H1 (cell line): ENCODE measurements around the gene CMSS1.

Experiments
- CBX5 ChIP-seq: fragments of 300-800, 300-1000 bp; sonication (generic); IDR thresholded peaks from 2 replicates; pipeline ENCODE4 v1.7.1; 2016; ENCODE audit warnings: antibody characterized with exemption, low read length, low read depth
- CBX8 ChIP-seq: fragments of 300-800, 300-1000 bp; sonication (generic); IDR thresholded peaks from 2 replicates; pipeline ENCODE4 v1.7.1; 2016; ENCODE audit warnings: low read depth, low read length, borderline replicate concordance
- EGR1 ChIP-seq: IDR thresholded peaks from 2 replicates; pipeline ENCODE4 v1.6.1; 2011; ENCODE audit warnings: low read depth, low read length, borderline replicate concordance
- EZH2 ChIP-seq: fragments of 200-600 bp; sonication (generic); IDR thresholded peaks from 2 replicates; pipeline ENCODE4 v1.7.1; 2012; ENCODE audit warnings: low read depth, mild to moderate bottlenecking, moderate library complexity, low read length, inconsistent platforms; ENCODE audit not compliant: severe bottlenecking
- FOSL1 ChIP-seq: IDR thresholded peaks from 2 replicates; pipeline ENCODE4 v1.6.1; 2011; ENCODE audit warnings: mild to moderate bottlenecking, low read depth, low read length, moderate library complexity; ENCODE audit not compliant: insufficient read depth
- HDAC2 ChIP-seq, 2 experiments: fragments of 300-600 bp in 1 of 2; sonication (generic) in 1 of 2; IDR thresholded peaks; 2 replicates each; pipeline ENCODE4 v1.6.1; 2011 to 2012; ENCODE audit warnings: low read depth in 2 of 2, low read length in 2 of 2, mild to moderate bottlenecking in 2 of 2, moderate library complexity in 2 of 2, borderline replicate concordance in 1 of 2, inconsistent platforms in 1 of 2
- JUN ChIP-seq: IDR thresholded peaks from 2 replicates; pipeline ENCODE4 v1.6.1; 2011; ENCODE audit warnings: low read depth, mild to moderate bottlenecking, improper control_type of control experiment, low read length
- KDM1A ChIP-seq: fragments of 200-600, 300-600 bp; sonication (generic); IDR thresholded peaks from 2 replicates; pipeline ENCODE4 v1.7.1; 2016; ENCODE audit warnings: mild to moderate bottlenecking, low read length, borderline replicate concordance
- POLR2AphosphoS5 ChIP-seq: IDR thresholded peaks from 2 replicates; pipeline ENCODE4 v1.6.1; 2011; ENCODE audit warnings: low read depth, low read length
- RAD21 ChIP-seq, 2 experiments: IDR thresholded peaks in 1 of 2; conservative IDR thresholded peaks in 1 of 2; 2 replicates each; pipeline ENCODE4 v1.6.1; 2011; ENCODE audit warnings: low read depth in 2 of 2, low read length in 2 of 2, improper control_type of control experiment in 1 of 2, inconsistent platforms in 1 of 2, mild to moderate bottlenecking in 1 of 2, moderate library complexity in 1 of 2
- SP2 ChIP-seq: IDR thresholded peaks from 2 replicates; pipeline ENCODE4 v1.6.1; 2012; ENCODE audit warnings: mild to moderate bottlenecking, low read length, inconsistent platforms
- SUZ12 ChIP-seq: fragments of 200-600 bp; sonication (generic); IDR thresholded peaks from 2 replicates; pipeline ENCODE4 v1.6.1; 2012; ENCODE audit warnings: mild to moderate bottlenecking, inconsistent platforms, low read length, moderate library complexity, mixed read lengths
- TF ChIP-seq, protein P1 (sequence below), 3 experiments: IDR thresholded peaks; 1 replicate in 2 of 3; 2 replicates in 1 of 3; pipeline versions ENCODE4 v1.5.1 to v1.6.1; 2011; ENCODE audit warnings: low read length in 3 of 3, mild to moderate bottlenecking in 3 of 3, inconsistent platforms in 2 of 3, low read depth in 1 of 3, moderate library complexity in 1 of 3; ENCODE audit not compliant: insufficient read depth in 1 of 3; ENCODE audit errors: control extremely low read depth in 1 of 3

DNA sequence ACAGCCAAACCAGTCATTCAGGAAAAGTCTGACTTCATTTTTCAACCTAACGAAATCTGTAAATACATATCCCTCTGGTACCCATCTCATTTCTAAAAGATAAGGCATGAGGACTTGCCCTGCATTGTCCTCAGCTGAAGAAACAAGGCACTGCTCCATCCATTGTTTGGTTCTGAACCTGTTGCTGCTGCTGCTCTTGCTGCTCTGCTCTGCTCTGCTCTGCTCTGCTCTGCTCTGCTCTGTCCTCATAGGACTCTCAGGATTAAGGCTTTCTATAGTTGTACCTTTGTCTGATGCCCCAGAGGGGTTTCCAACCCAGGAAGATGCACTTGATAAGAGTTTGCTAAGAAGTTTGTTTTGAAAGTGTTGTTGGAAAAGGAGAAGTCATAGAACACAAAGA lies 38.2 kb downstream of the CMSS1 start:
- TF ChIP-seq SUZ12 (no peak), POLR2AphosphoS5 (no peak), RAD21 (IDR thresholded peaks at IDR 0.05 in 1 of 2, conservative IDR thresholded peaks at IDR 0.05 in 1 of 2; ENCODE audit: low read depth in 2 of 2, low read length in 2 of 2) (no peak), EZH2 (no peak), EGR1 (no peak), CBX8 (no peak), KDM1A (no peak), HDAC2 (IDR thresholded peaks at IDR 0.05; ENCODE audit: borderline replicate concordance in 1 of 2, low read depth in 2 of 2, low read length in 2 of 2) (no peak), SP2 (no peak), FOSL1 (no peak), CBX5 (no peak), JUN (no peak)
- TF ChIP-seq, protein P1, sequence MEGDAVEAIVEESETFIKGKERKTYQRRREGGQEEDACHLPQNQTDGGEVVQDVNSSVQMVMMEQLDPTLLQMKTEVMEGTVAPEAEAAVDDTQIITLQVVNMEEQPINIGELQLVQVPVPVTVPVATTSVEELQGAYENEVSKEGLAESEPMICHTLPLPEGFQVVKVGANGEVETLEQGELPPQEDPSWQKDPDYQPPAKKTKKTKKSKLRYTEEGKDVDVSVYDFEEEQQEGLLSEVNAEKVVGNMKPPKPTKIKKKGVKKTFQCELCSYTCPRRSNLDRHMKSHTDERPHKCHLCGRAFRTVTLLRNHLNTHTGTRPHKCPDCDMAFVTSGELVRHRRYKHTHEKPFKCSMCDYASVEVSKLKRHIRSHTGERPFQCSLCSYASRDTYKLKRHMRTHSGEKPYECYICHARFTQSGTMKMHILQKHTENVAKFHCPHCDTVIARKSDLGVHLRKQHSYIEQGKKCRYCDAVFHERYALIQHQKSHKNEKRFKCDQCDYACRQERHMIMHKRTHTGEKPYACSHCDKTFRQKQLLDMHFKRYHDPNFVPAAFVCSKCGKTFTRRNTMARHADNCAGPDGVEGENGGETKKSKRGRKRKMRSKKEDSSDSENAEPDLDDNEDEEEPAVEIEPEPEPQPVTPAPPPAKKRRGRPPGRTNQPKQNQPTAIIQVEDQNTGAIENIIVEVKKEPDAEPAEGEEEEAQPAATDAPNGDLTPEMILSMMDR (IDR thresholded peaks at IDR 0.05; ENCODE audit: control extremely low read depth in 1 of 3, insufficient read depth in 1 of 3, low read depth in 1 of 3, low read length in 3 of 3) = no peak
